Measurements from ENCODE around the gene EPS15. TPM values are rescaled to one million over a fixed set of nuclear protein-coding genes. Genes with fewer than 3 reads are reported as not detected.
"Not testable (repeated sequence)": the region's sequence is repeated elsewhere in the genome, so short reads cannot be mapped to it uniquely, and the experiment has no call there.

The EPS15 gene
- total RNA-seq, 1 donor from 2014 or later: 86.2 TPM

GRCh38 chr1:51425955-51426354 lies 93.1 kb downstream of the EPS15 start:
- DNase-seq (ENCODE audit: low spot score): no peak

GRCh38 chr1:51425273-51425672 lies 93.8 kb downstream of the EPS15 start:
- no peak for DNase-seq (ENCODE audit: low spot score)

DNA sequence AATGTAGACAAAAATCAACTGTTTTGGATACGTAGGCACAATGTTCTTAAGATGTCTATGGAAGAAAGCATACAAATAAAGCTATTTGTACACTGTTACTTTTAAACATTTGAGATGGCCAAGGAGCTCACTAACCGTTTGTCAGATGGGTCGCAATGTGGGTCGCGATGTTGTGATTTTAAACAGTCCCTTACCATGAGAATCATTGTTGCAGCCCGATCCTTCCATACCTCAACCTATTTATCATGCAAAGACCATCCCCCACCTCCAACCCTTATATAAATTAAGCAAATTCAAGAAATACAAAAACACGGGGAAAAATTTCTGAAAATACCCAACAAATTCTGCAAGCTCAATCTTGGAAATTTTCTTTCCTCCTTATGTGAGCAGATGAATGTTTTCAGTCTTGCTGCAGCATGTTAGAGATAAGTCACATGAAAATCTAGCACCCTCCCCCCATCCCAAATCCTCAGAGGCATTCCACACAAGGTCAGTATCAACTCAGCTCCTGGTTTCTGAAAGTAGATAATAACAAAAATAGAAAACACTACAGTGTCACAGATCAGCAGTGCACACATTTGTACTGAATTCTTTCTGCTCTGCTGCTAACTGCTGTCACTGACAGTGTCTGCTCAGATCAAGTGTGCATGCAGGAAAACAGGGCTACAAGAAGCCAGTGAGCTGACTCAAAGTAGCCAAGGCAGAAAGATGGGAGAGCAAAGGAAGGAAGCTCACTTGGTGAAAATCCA lies 95.8 kb downstream of the EPS15 start:
- DNase-seq (ENCODE audit: low spot score): no peak

DNA sequence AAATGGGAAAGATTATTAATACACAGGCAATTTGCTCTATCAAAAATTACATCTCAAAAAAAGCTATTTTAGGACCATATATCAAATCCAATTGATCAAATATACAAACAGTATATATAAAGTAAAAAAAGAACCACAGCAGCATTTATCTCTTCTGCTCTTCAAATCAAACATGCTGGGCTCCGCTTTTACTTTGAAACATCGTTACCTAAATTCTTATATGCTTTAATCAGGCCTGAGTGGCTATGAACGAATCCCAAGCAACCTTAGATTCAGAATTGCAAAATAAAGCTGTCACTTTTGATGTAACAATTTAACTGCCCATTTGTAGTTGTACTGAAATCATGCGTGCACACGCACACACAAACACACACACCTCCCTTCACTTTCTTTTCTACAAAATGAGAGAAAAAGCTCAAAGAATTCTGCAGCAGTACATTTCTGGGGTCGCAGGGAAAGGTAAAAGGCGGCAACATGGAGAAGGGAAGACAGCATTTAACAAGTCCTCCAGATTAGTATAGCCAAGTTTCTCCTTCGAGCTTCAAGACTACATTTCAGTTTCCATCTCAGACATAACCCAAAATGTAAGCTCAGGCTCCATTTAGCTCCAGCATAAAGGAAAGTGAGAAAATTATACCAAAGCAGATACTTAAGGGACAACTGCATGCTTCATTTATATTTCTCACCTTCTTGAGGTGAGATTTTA lies 96.5 kb downstream of the EPS15 start:
- no peak for DNase-seq (ENCODE audit: low spot score)

GRCh38 chr1:51421964-51422363 lies 97.1 kb downstream of the EPS15 start:
- no peak for DNase-seq (ENCODE audit: low spot score)

- DNase-seq (ENCODE audit: low spot score): no peak
These were observed 98.0 kb downstream of the EPS15 start for GRCh38 chr1:51420867-51421627.

GRCh38 chr1:51418384-51418959 lies 100.6 kb downstream of the EPS15 start:
- no peak for DNase-seq (ENCODE audit: low spot score)

- no peak for DNase-seq (ENCODE audit: low spot score)
These were observed 101.3 kb downstream of the EPS15 start for GRCh38 chr1:51417496-51418383.

- DNase-seq (ENCODE audit: low spot score): no peak
These were observed 102.2 kb downstream of the EPS15 start for GRCh38 chr1:51416910-51417309.

GRCh38 chr1:51415963-51416362 lies 103.1 kb downstream of the EPS15 start:
- DNase-seq (ENCODE audit: low spot score): no peak

DNA sequence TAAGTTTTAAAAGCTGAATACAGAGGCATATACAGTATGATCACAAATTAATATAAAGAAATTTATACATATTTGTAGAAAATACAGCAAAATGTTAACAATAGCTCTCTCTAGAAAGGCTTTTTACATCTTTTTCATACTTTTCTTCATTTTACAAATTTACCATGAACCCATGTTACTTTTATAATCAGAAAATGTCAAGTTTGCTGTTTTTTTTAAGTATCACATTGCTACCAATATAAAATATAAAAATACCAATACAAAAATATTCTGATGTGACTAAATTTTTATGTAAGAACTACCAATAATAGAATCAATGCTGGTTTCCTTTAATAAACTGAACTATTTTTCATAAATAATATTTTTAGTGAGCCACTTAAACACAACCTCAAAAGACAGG lies 104.3 kb downstream of the EPS15 start:
- DNase-seq (ENCODE audit: low spot score): no peak

- not testable (repeated sequence) for DNase-seq (ENCODE audit: low spot score)
These were observed 107.2 kb downstream of the EPS15 start for GRCh38 chr1:51411820-51412219.

DNA sequence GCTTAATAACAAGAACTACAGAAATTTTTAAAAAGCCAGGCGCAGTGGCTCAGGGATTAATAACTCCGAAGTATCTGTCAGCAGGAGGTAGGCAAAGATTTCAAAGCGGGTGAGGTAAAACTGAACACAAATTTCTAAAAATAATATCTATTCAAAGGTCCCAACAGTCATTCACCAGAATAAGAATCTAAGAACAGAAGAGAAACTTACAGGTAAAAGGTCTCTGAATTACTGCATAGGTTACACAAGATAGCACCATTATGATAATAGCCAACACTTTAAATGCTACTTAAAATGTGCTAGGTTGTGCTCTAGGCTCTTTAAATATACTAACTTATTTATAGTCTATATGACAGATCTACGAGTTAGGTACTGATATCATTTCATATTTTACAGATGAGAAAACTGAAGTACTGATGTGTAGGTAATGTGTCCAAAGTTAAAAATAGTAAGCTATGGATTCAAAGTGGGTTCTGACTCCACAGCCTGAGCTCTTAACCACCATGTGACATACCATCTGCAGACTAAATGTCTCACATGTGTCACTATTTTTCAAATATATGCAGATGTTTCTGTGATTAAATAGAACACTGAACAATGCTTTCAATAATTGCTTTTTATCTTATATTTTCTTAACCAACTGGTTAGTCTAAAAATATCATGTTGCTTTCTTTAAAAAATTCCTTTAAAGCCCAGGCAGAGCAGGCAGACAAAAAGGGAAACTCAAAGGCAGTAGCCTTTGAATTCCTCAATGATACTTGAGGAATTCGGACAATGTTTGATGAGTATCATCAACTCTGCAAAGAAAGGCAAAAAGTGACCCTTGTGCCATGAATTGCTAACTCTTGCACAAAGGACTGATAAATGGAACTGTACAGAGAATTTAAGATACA lies 108.3 kb downstream of the EPS15 start:
- DNase-seq (ENCODE audit: low spot score): no peak

- not testable (repeated sequence) for DNase-seq (ENCODE audit: low spot score)
These were observed 109.1 kb downstream of the EPS15 start for GRCh38 chr1:51409755-51410541.

- DNase-seq (ENCODE audit: low spot score): no peak
These were observed 126.8 kb downstream of the EPS15 start for GRCh38 chr1:51392241-51392640.

DNA sequence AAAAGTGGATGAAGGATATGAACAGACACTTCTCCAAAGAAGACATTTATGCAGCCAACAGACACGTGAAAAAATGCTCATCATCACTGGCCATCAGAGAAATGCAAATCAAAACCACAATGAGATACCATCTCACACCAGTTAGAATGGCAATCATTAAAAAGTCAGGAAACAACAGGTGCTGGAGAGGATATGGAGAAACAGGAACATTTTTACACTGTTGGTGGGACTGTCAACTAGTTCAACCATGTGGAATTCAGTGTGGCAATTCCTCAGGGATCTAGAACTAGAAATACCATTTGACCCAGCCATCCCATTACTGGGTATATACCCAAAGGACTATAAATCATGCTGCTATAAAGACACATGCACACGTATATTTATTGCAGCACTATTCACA lies 128.4 kb downstream of the EPS15 start:
- not testable (repeated sequence) for DNase-seq (ENCODE audit: low spot score)

DNA sequence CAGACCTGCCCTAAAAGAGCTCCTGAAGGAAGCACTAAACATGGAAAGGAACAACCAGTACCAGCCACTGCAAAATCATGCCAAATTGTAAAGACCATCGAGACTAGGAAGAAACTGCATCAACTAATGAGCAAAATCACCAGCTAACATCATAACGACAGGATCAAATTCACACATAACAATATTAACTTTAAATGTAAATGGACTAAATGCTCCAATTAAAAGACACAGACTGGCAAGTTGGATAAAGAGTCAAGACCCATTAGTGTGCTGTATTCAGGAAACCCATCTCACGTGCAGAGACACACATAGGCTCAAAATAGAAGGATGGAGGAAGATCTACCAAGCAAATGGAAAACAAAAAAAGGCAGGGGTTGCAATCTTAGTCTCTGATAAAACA lies 131.8 kb downstream of the EPS15 start:
- DNase-seq (ENCODE audit: low spot score): not testable (repeated sequence)

GRCh38 chr1:51386259-51386658 lies 132.8 kb downstream of the EPS15 start:
- DNase-seq (ENCODE audit: low spot score): not testable (repeated sequence)

DNA sequence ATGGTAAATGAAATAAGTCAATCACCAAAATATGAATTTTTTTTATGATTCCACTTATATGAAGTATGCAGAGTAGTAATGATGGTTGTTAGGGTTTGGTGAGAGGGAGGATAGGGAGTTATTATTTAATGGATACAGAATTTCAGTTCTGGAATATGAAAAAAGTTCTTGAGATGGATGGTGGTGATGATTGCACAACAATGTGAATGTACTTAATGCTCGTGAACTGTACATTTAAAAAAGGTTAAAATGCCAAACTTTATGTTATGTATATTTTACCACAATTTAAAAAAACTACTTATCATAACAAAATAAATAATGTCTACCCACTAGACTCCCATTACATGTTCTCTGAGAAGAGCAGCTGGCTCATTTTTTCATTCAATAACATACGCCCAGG lies 133.3 kb downstream of the EPS15 start:
- DNase-seq (ENCODE audit: low spot score): no peak
